ENCODE results near the gene GAB2.

DNA sequence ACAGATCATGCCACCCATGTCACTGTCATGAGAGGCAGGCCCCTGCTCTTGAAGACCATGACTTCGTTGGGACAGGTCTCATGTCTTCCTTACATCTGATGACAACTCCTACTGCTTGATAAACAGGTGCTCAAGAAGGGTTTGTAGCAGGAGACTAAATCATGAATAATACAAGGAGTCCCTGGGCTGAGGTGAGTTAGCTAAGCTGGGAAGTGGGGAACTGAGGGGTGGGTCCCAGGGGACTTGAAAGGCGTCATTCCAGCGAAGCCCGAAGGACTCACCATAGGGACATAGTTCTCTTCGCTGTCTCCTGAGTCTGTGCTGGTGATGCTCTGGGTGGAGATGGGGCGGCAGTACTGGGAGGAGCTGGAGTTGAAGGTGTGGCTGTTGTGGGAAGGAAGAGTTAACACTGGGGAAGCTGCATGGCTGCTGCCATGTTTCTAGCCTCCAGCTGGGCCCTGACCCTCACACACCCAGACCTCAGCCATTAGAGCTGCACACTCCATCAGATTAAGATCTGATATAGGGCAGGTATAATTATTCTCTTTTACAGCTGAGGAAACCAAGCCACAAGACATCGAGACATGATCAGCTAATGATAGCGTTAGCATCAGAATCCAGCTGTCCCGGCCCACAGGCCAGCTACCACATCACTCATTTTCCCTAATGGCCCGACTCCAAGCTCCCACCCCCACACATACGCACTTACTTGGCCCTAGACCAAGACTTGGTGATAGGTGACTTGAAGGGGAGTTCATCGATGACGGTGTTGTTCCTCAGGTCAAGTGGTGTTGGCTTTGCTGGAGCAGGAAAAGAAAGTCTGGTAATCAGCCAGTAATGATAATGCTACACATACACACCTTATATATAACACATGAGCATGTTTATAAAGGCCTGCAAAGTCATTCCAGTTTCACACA lies 196.0 kb downstream of the GAB2 start:
- TF ChIP-seq, protein P1, sequence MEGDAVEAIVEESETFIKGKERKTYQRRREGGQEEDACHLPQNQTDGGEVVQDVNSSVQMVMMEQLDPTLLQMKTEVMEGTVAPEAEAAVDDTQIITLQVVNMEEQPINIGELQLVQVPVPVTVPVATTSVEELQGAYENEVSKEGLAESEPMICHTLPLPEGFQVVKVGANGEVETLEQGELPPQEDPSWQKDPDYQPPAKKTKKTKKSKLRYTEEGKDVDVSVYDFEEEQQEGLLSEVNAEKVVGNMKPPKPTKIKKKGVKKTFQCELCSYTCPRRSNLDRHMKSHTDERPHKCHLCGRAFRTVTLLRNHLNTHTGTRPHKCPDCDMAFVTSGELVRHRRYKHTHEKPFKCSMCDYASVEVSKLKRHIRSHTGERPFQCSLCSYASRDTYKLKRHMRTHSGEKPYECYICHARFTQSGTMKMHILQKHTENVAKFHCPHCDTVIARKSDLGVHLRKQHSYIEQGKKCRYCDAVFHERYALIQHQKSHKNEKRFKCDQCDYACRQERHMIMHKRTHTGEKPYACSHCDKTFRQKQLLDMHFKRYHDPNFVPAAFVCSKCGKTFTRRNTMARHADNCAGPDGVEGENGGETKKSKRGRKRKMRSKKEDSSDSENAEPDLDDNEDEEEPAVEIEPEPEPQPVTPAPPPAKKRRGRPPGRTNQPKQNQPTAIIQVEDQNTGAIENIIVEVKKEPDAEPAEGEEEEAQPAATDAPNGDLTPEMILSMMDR (conservative IDR thresholded peaks at IDR 0.05) = no peak
- no peak for TF ChIP-seq ZFX (IDR thresholded peaks at IDR 0.05)
